Fibroblast of lung (primary cell): Measurements from ENCODE around the gene SLC22A17.

ENCODE experiments used
- CTCF ChIP-seq, 2 donors: IDR thresholded peaks in 1 of 2; conservative IDR thresholded peaks in 1 of 2; 1 replicate in 1 of 2; 2 replicates in 1 of 2; pipeline ENCODE4 v1.5.1; 2011 to 2012; ENCODE audit warnings: low read length in 2 of 2, control low read depth in 1 of 2, inconsistent platforms in 1 of 2, low read depth in 1 of 2, mild to moderate bottlenecking in 1 of 2
- EZH2 ChIP-seq: IDR thresholded peaks from 2 replicates; pipeline ENCODE4 v1.5.1; 2012; ENCODE audit warnings: low read length, control low read depth, mild to moderate bottlenecking; ENCODE audit errors: missing control alignments

GRCh38 chr14:23357261-23357660 is 4.6 kb upstream of the SLC22A17 start:
- TF ChIP-seq CTCF (conservative IDR thresholded peaks at IDR 0.05 in 1 of 2, IDR thresholded peaks at IDR 0.05 in 1 of 2; ENCODE audit: low read depth in 1 of 2, low read length in 2 of 2) (no peak), EZH2 (no peak)
